Neural progenitor cell (in vitro differentiated cells): Measurements from ENCODE around the gene RWDD3.

Experiments
- EZH2 ChIP-seq: fragments of 200-600 bp; sonication (generic); IDR thresholded peaks from 2 replicates; pipeline ENCODE4 v1.6.1; 2017; ENCODE audit warnings: antibody characterized with exemption, mild to moderate bottlenecking, moderate library complexity
- TF ChIP-seq, protein P1 (sequence below): fragments of 200-600 bp; sonication (generic); IDR thresholded peaks from 2 replicates; pipeline ENCODE4 v1.5.1; 2017; ENCODE audit warnings: antibody characterized with exemption, mild to moderate bottlenecking

DNA sequence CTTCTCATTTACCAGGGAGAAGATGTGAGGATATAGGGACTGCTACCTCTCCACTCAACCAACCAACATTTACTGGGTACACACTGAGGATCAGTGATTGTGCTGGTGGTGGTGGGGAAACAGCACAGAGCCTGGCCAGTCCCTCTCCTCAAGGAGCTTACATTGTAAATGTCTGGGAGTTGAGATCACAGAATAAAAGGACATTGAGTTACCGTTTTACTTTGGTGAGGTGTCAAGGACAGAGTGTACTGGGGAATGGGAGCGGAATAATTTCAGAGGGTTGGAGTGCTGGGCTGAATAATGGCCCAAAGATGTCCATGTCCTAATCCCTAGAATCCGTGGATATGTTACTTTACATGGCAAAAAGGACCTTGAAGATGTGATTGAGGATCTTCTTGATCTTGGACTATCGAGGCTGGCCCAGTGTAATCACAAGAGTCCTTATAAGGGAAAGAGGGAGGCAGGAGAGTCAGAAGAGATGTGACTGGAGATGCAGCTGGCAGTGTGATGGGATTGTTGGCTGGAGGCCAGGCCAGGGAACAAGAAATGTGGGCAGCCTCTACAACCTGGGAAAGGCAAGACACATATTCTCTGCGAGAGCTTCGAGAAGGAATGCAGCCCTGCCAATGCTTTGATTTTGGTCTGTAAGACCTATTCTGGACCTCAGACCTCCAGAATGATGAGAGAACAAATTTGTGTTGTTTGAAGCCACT is 26.6 kb upstream of the RWDD3 start:
- TF ChIP-seq, protein P1, sequence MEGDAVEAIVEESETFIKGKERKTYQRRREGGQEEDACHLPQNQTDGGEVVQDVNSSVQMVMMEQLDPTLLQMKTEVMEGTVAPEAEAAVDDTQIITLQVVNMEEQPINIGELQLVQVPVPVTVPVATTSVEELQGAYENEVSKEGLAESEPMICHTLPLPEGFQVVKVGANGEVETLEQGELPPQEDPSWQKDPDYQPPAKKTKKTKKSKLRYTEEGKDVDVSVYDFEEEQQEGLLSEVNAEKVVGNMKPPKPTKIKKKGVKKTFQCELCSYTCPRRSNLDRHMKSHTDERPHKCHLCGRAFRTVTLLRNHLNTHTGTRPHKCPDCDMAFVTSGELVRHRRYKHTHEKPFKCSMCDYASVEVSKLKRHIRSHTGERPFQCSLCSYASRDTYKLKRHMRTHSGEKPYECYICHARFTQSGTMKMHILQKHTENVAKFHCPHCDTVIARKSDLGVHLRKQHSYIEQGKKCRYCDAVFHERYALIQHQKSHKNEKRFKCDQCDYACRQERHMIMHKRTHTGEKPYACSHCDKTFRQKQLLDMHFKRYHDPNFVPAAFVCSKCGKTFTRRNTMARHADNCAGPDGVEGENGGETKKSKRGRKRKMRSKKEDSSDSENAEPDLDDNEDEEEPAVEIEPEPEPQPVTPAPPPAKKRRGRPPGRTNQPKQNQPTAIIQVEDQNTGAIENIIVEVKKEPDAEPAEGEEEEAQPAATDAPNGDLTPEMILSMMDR, result no peak
- no peak for TF ChIP-seq EZH2
